Mucosa of descending colon (tissue), 3 donors: ENCODE measurements around the gene BDKRB1. TPM values are rescaled to one million over a fixed set of nuclear protein-coding genes. Genes with fewer than 3 reads are reported as not detected.

ENCODE experiments used
- ATAC-seq: fragments of 200-7000 bp; cut with Tn5 transposase; one replicate; pipeline ENCODE4 v1.9.1; 2020; ENCODE audit warnings: mild to moderate bottlenecking, moderate library complexity
- DNase-seq, 3 donors: peaks; one replicate each; pipeline ENCODE4 v3.0.0-alpha.2; 2020
- H3K36me3 ChIP-seq: fragments of 200-600 bp; one replicate; pipeline ENCODE4 v1.8.0; 2021; ENCODE audit warnings: low read depth, mild to moderate bottlenecking
- H3K4me1 ChIP-seq: fragments of 200-600 bp; one replicate; pipeline ENCODE4 v1.8.0; 2021; ENCODE audit warnings: low read depth, mild to moderate bottlenecking
- H3K4me3 ChIP-seq: fragments of 200-600 bp; one replicate; pipeline ENCODE4 v1.8.0; 2021; ENCODE audit warnings: mild to moderate bottlenecking
- H3K9me3 ChIP-seq: fragments of 200-600 bp; one replicate; pipeline ENCODE4 v1.8.0; 2021; ENCODE audit warnings: mild to moderate bottlenecking
- CTCF ChIP-seq: fragments of 200-600 bp; IDR thresholded peaks from one replicate; pipeline ENCODE4 v1.8.0; 2022; ENCODE audit warnings: antibody characterized with exemption, mild to moderate bottlenecking
- intact Hi-C, 2 donors: fragments of 100-400 bp; cut with DNase I in 1 of 2; cut with micrococcal nuclease in 1 of 2; formaldehyde crosslinking; loops; one replicate each; pipeline versions ENCODE4 v1.11.0 to v1.11.1; 2022; cut with DNase I, micrococcal nuclease
- total RNA-seq, 3 donors: library from RNA; stranded (reverse); fragmentation: NEBNext Ultra II Directional in 2 of 3; extraction: Animal tissue kit (Norgen Biotek cat#: 25700) in 2 of 3; gene quantifications; one replicate each; pipeline versions ENCODE4 v1.2.1 to v1.2.4, GENCODE V29; 2021 to 2023
- donor health status: DM: no; HTN: no; CAD: no; lungs with moderate emphysema.
- donor health status: DM: no; HTN: no; CAD: no.
- donor health status: DM: no; HTN: yes; CAD: no.

Gene BDKRB1
- total RNA-seq, 3 donors from 2014 or later: 6.1 to 10.6 (median 7.7) TPM

- intact Hi-C loops: loop anchor here in 1 of 2 donors (10.0 kb wide), 1 partner anchor 131 kb away; no protein-coding TSS in a partner anchor
- no peak for TF ChIP-seq CTCF
- no peaks in the 10 kb centered on the region for H3K4me1 ChIP-seq
- no peak for DNase-seq
- no peak for ATAC-seq
- H3K36me3 ChIP-seq: no peaks in the 10 kb centered on the region
- H3K9me3 ChIP-seq: no peaks in the 10 kb centered on the region
- no peak overlapping the region for H3K4me3 ChIP-seq
Measured at GRCh38 chr14:96294246-96294645, 38.2 kb downstream of the BDKRB1 start.

- intact Hi-C loops: loop anchor here (5.0 to 10.0 kb wide), 2 partner anchors 125 to 128 kb away; no protein-coding TSS in a partner anchor
- no peak for TF ChIP-seq CTCF
- no peak for DNase-seq
- ATAC-seq: no peak
- H3K4me1 ChIP-seq: no peaks in the 10 kb centered on the region
- H3K9me3 ChIP-seq: no peaks in the 10 kb centered on the region
- H3K4me3 ChIP-seq: no peak overlapping the region
- no peaks in the 10 kb centered on the region for H3K36me3 ChIP-seq
Measured at GRCh38 chr14:96297000-96297399, 41.0 kb downstream of the BDKRB1 start.

GRCh38 chr14:96297997-96298515, 42.0 kb downstream of the BDKRB1 start:
- Histone ChIP-seq H3K4me1 (no peaks in the 10 kb centered on the region), H3K36me3 (no peaks in the 10 kb centered on the region), H3K9me3 (no peaks in the 10 kb centered on the region), H3K4me3 (no peak overlapping the region)
- DNase-seq (no peak), ATAC-seq (no peak)
- intact Hi-C loops: loop anchor here (5.0 to 10.0 kb wide), 2 partner anchors 124 to 127 kb away; no protein-coding TSS in a partner anchor
- no peak for TF ChIP-seq CTCF

GRCh38 chr14:96299441-96299840, 43.4 kb downstream of the BDKRB1 start:
- no peaks in the 10 kb centered on the region for H3K36me3 ChIP-seq
- no peaks in the 10 kb centered on the region for H3K4me1 ChIP-seq
- DNase-seq (no peak), ATAC-seq (no peak)
- TF ChIP-seq CTCF: no peak
- intact Hi-C loops: loop anchor here (5.0 to 10.0 kb wide), 2 partner anchors 123 to 125 kb away; no protein-coding TSS in a partner anchor
- H3K4me3 ChIP-seq: no peak overlapping the region
- H3K9me3 ChIP-seq: no peaks in the 10 kb centered on the region

GRCh38 chr14:96303981-96304380, 48.0 kb downstream of the BDKRB1 start:
- intact Hi-C loops: no loop called here
- DNase-seq: no peak
- no peak for ATAC-seq

More at GRCh38 chr14:96303981-96304380, 48.0 kb downstream of the BDKRB1 start:
- Histone ChIP-seq H3K36me3 (peaks cover 5% of the 10 kb centered on the region), H3K4me1 (no peaks in the 10 kb centered on the region), H3K4me3 (no peak overlapping the region), H3K9me3 (no peaks in the 10 kb centered on the region)
- TF ChIP-seq CTCF: no peak
